HepG2 (cell line): ENCODE data around the gene ZBTB45. TPM values are rescaled to one million over a fixed set of nuclear protein-coding genes. Genes with fewer than 3 reads are reported as not detected.
A peak's percentile ranks its signal among the peaks of the same experiment; 100 is the strongest.

Source experiments
- AGO2 ChIP-seq: fragments of 200-400 bp; formaldehyde crosslinking; optimal IDR thresholded peaks from 2 replicates; pipeline ENCODE3; 2017; ENCODE audit warnings: mild to moderate bottlenecking, low read depth, low read length, moderate library complexity
- DNMT3B ChIP-seq: conservative IDR thresholded peaks from 2 replicates; pipeline ENCODE4 v1.6.1; 2016; ENCODE audit warnings: missing biosample characterization, control low read depth
- DPF2 ChIP-seq: sonication (generic); formaldehyde crosslinking; IDR thresholded peaks from 2 replicates; pipeline ENCODE4 v1.4.0; 2020; ENCODE audit warnings: mild to moderate bottlenecking, low read depth, missing genetic modification reagents, borderline replicate concordance
- GATAD2A ChIP-seq: IDR thresholded peaks from 2 replicates; pipeline ENCODE4 v1.6.1; 2016
- GLMP ChIP-seq: sonication (generic); formaldehyde crosslinking; IDR thresholded peaks from 2 replicates; pipeline ENCODE4 v1.9.0; 2021; ENCODE audit warnings: missing genetic modification reagents, mild to moderate bottlenecking, borderline replicate concordance
- HES4 ChIP-seq: sonication (generic); formaldehyde crosslinking; IDR thresholded peaks from 2 replicates; pipeline ENCODE4 v1.9.0; 2021; ENCODE audit warnings: mild to moderate bottlenecking, missing genetic modification reagents, borderline replicate concordance
- HMGXB4 ChIP-seq, 2 experiments: sonication (generic) in 1 of 2; formaldehyde crosslinking in 1 of 2; IDR thresholded peaks; 2 replicates each; pipeline versions ENCODE4 v1.4.0 to v1.6.1; 2018 to 2020; ENCODE audit warnings: missing genetic modification reagents in 2 of 2, borderline replicate concordance in 1 of 2, low read depth in 1 of 2, mild to moderate bottlenecking in 1 of 2, missing biosample characterization in 1 of 2
- HOMEZ ChIP-seq: IDR thresholded peaks from 2 replicates; pipeline ENCODE4 v1.6.1; 2016; ENCODE audit warnings: low read depth
- MAF1 ChIP-seq: sonication (generic); formaldehyde crosslinking; IDR thresholded peaks from 2 replicates; pipeline ENCODE4 v1.5.0; 2020; ENCODE audit warnings: missing genetic modification reagents, borderline replicate concordance
- PPARG ChIP-seq: conservative IDR thresholded peaks from 2 replicates; pipeline ENCODE4 v1.6.1; 2016; ENCODE audit warnings: missing biosample characterization, missing genetic modification reagents
- PRMT3 ChIP-seq: sonication (generic); formaldehyde crosslinking; IDR thresholded peaks from 2 replicates; pipeline ENCODE4 v1.8.1; 2022; ENCODE audit warnings: low read depth, mild to moderate bottlenecking, moderate library complexity, missing genetic modification reagents, borderline replicate concordance
- SCMH1 ChIP-seq: sonication (generic); formaldehyde crosslinking; IDR thresholded peaks from 2 replicates; pipeline ENCODE4 v1.9.0; 2021; ENCODE audit warnings: missing genetic modification reagents, mild to moderate bottlenecking, borderline replicate concordance
- SIN3B ChIP-seq: fragments of 150-350 bp; IDR thresholded peaks from 2 replicates; pipeline ENCODE4 v1.6.1; 2014; ENCODE audit warnings: low read length
- SP1 ChIP-seq, 2 experiments: fragments of 450-650 bp in 1 of 2; sonication (generic) in 1 of 2; formaldehyde crosslinking in 1 of 2; IDR thresholded peaks; 2 replicates each; pipeline versions ENCODE4 v1.4.0 to v1.6.1; 2016 to 2020; ENCODE audit warnings: missing genetic modification reagents in 1 of 2
- SP140L ChIP-seq: sonication (generic); formaldehyde crosslinking; IDR thresholded peaks from 2 replicates; pipeline ENCODE4 v1.4.0; 2020; ENCODE audit warnings: missing genetic modification reagents, borderline replicate concordance
- TBL1XR1 ChIP-seq: fragments of 150-350 bp; IDR thresholded peaks from 2 replicates; pipeline ENCODE4 v1.6.1; 2014; ENCODE audit warnings: borderline replicate concordance, low read length; ENCODE audit not compliant: partially characterized antibody
- TFAP4 ChIP-seq: sonication (generic); IDR thresholded peaks from 2 replicates; pipeline ENCODE4 v1.6.1; 2016; ENCODE audit warnings: low read depth, borderline replicate concordance
- TSC22D2 ChIP-seq: sonication (generic); formaldehyde crosslinking; IDR thresholded peaks from 2 replicates; pipeline ENCODE4 v1.5.1; 2020; ENCODE audit warnings: missing genetic modification reagents, mild to moderate bottlenecking, borderline replicate concordance
- ZBTB14 ChIP-seq: sonication (generic); formaldehyde crosslinking; IDR thresholded peaks from 2 replicates; pipeline ENCODE4 v1.4.0; 2020; ENCODE audit warnings: missing genetic modification reagents
- ZNF225 ChIP-seq: sonication (generic); formaldehyde crosslinking; IDR thresholded peaks from 2 replicates; pipeline ENCODE4 v1.4.0; 2020; ENCODE audit warnings: mild to moderate bottlenecking, missing genetic modification reagents
- ZNF577 ChIP-seq: sonication (generic); formaldehyde crosslinking; IDR thresholded peaks from 2 replicates; pipeline ENCODE4 v1.4.0; 2020; ENCODE audit warnings: mild to moderate bottlenecking, low read depth, missing genetic modification reagents, borderline replicate concordance
- polyA plus RNA-seq, 8 experiments: library from polyadenylated mRNA; depleted of rRNA in 3 of 8; stranded (reverse) in 7 of 8; unstranded in 1 of 8; fragments of >200 nt; fragmentation: Illumina TruSeq in 4 of 8; extraction: Trizol in 4 of 8; gene quantifications; 2 replicates each; pipeline versions ENCODE4 v1.2.1 to v1.2.3, GENCODE V29; 2011 to 2016; ENCODE audit warnings: low read depth in 4 of 8, missing spikeins in 1 of 8, mixed read lengths in 1 of 8; ENCODE audit not compliant: insufficient read depth in 1 of 8
- total RNA-seq, 5 experiments: library from RNA; depleted of rRNA; stranded (reverse); fragments of >200 nt; fragmentation: Illumina TruSeq; extraction: Trizol; gene quantifications; 2 replicates each; pipeline ENCODE4 v1.2.3, GENCODE V29; 2016; ENCODE audit warnings: low read depth in 1 of 5

ZBTB45 gene
- total and polyA plus RNA-seq, 2 of the 13 experiments (the other 11 are each of a cell fraction or from before 2014, with no cell fraction given), result 3.0 to 3.7 TPM

GRCh38 chr19:58499021-58499927 lies 20.3 kb downstream of the ZBTB45 start (continued):
- TF ChIP-seq ZBTB14 (CRISPR knock-in tag), result peak; percentile 61; the same call in 1 of the 2 replicates
- no peak for TF ChIP-seq MAF1 (CRISPR knock-in tag)
- no peak for TF ChIP-seq SP140L (CRISPR knock-in tag)
- peak; percentile 40 for TF ChIP-seq AGO2
- peak; percentile 48; the same call in 1 of the 2 replicates for TF ChIP-seq TFAP4
- no peak for TF ChIP-seq ZNF577
- peak; percentile 25; the same call in 1 of the 2 replicates for TF ChIP-seq HOMEZ (CRISPR knock-in tag)
- no peak for TF ChIP-seq GLMP (CRISPR knock-in tag)
- TF ChIP-seq SIN3B, result peak; percentile 93
- peak; percentile 67; the same call in 1 of the 2 replicates for TF ChIP-seq PRMT3 (CRISPR knock-in tag)
- TF ChIP-seq PPARG (CRISPR knock-in tag), result 0 out of 2 replicates have a peak, but pooled peaks have one; percentile 21
- TF ChIP-seq TBL1XR1, result peak; percentile 62
- 0 out of 2 replicates have a peak, but pooled peaks have one; percentile 60 for TF ChIP-seq HES4 (CRISPR knock-in tag)
- no peak for TF ChIP-seq DPF2
- TF ChIP-seq DNMT3B (CRISPR knock-in tag), result 0 out of 2 replicates have a peak, but pooled peaks have one; percentile 77
- TF ChIP-seq SP1 (IDR thresholded peaks at IDR 0.05), result no peak
- TF ChIP-seq SP1 (CRISPR knock-in tag; IDR thresholded peaks at IDR 0.05), result peak; percentile 93
- TF ChIP-seq SCMH1, result no peak
- TF ChIP-seq HMGXB4 (CRISPR knock-in tag; IDR thresholded peaks at IDR 0.05; ENCODE audit: borderline replicate concordance in 1 of 2, low read depth in 1 of 2), result peak; percentile 89; a peak in 3 of 4 replicates
- TF ChIP-seq TSC22D2, result no peak
- TF ChIP-seq ZNF225 (CRISPR knock-in tag), result 0 out of 2 replicates have a peak, but pooled peaks have one; percentile 52
- peak; percentile 87; the same call in 1 of the 2 replicates for TF ChIP-seq GATAD2A (CRISPR knock-in tag)
